Renal cortex interstitium (tissue), 15 donors: ENCODE measurements around the gene GTF2H4. TPM values are rescaled to one million over a fixed set of nuclear protein-coding genes. Genes with fewer than 3 reads are reported as not detected.
"Not testable (repeated sequence)": the region's sequence is repeated elsewhere in the genome, so short reads cannot be mapped to it uniquely, and the experiment has no call there.

Source experiments
- DNase-seq, 11 donors: peaks; one replicate each; pipeline ENCODE4 v3.0.0-alpha.2; 2013; ENCODE audit warnings: low read depth in 9 of 11, low spot score in 4 of 11; ENCODE audit errors: extremely low read depth in 1 of 11
- long read RNA-seq, 16 experiments: transcript quantifications; one replicate each; lab custom pipeline, GENCODE V29; 2026
- polyA plus RNA-seq, 3 donors: library from polyadenylated mRNA; unstranded; fragments of 120-200 nt; gene quantifications; one replicate each; pipeline ENCODE4 v1.2.1, GENCODE V29; 2013; ENCODE audit not compliant: insufficient read length in 3 of 3

GTF2H4 gene
- 10 to 100 TPM; 41.4 to 54.3 (median 48.3) TPM for polyA plus RNA-seq
- long read RNA-seq, donor 1, partial matches to known transcripts = 0 of 6 reads
- long read RNA-seq, donor 1, other reads (novel, unspliced or antisense) = 0 of 6 reads
- long read RNA-seq, donor 2, partial matches to known transcripts = 0 of 5 reads
- long read RNA-seq, donor 2, other reads (novel, unspliced or antisense) = 0 of 5 reads
- long read RNA-seq, donor 3, transcript GTF2H4-201 (14 exons, 1,735 nt) = major isoform, 6 of 6 reads
- long read RNA-seq, donor 3, partial matches to known transcripts = 0 of 6 reads
- long read RNA-seq, donor 3, other reads (novel, unspliced or antisense) = 0 of 6 reads
- long read RNA-seq, donor 4, partial matches to known transcripts = 8 of 12 reads
- long read RNA-seq, donor 4, other reads (novel, unspliced or antisense) = 0 of 12 reads
- long read RNA-seq, donor 5 = 0 reads
- long read RNA-seq, donor 6, partial matches to known transcripts = 10 of 13 reads
- long read RNA-seq, donor 6, other reads (novel, unspliced or antisense) = 0 of 13 reads
- long read RNA-seq, donor 7, partial matches to known transcripts = 5 of 9 reads
- long read RNA-seq, donor 7, other reads (novel, unspliced or antisense) = 0 of 9 reads
- long read RNA-seq, donor 8 = 0 reads
- long read RNA-seq, donor 9, transcript GTF2H4-201 (14 exons, 1,735 nt) = major isoform, 7 of 16 reads
- long read RNA-seq, donor 9, partial matches to known transcripts = 8 of 16 reads
- long read RNA-seq, donor 9, other reads (novel, unspliced or antisense) = 0 of 16 reads
- long read RNA-seq, donor 10, partial matches to known transcripts = 0 of 4 reads
- long read RNA-seq, donor 10, other reads (novel, unspliced or antisense) = 0 of 4 reads
- long read RNA-seq, donor 11, partial matches to known transcripts = 0 of 3 reads
- long read RNA-seq, donor 11, other reads (novel, unspliced or antisense) = 0 of 3 reads
- long read RNA-seq, donor 12, partial matches to known transcripts = 0 of 4 reads
- long read RNA-seq, donor 12, other reads (novel, unspliced or antisense) = 0 of 4 reads
- long read RNA-seq, donor 13 = 0 reads
- long read RNA-seq, donor 14, transcript GTF2H4-201 (14 exons, 1,735 nt) = major isoform, 5 of 7 reads
- long read RNA-seq, donor 14, partial matches to known transcripts = 0 of 7 reads
- long read RNA-seq, donor 14, other reads (novel, unspliced or antisense) = 0 of 7 reads
- long read RNA-seq, donor 15, partial matches to known transcripts = 0 of 3 reads
- long read RNA-seq, donor 15, other reads (novel, unspliced or antisense) = 0 of 3 reads
- long read RNA-seq, donor 16, transcript GTF2H4-201 (14 exons, 1,735 nt) = major isoform, 12 of 39 reads
- long read RNA-seq, donor 16, partial matches to known transcripts = 22 of 39 reads
- long read RNA-seq, donor 16, other reads (novel, unspliced or antisense) = 0 of 39 reads

DNA sequence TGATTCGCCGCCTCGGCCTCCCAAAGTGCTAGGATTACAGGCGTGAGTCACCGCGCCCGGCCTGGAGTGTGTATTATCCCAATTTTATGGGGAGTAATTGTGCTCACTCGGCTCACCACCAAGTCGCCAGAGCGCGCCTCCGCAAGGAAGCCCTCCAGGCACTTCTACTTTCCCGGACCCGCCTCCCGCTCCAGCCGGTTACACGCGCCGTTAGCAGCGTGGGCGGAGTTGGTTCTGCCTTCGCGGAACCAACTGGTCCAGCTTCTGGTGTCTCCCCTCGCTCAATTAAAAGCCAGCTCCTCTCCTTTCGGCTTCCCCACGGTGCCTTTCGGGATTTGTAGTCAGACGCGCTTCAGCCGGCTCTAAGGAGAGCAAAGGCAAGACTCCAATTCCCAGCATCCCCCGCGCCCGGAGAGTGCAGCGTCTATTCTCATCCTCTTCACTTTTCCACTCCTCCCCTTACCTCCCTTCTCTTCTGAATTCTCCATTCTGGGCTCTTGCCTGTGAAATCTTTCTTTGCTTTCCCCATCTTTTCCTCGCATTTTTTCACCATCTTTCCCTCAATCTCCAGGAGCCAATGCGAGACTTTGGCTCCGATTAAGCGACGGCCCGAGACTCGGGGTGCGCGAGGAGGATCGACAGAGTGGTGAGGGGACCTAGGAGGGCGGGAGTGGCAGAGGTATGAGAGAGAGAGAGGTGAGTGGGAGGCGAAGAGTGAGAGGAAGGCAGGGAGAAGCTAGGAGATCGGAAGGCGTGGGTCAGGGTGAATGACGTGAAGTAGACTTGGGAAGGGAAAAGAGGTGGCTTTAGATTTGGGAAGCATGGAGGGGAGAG is at the start of gene GTF2H4:
GTF2H4 (plus strand) TSS at position 450 of the 834 bp plus-strand sequence.
- DNase-seq = peak; percentile 91 to 99 (median 95)

- not testable (repeated sequence) for DNase-seq
Observed at GRCh38 chr6:30859726-30860125, 48.3 kb upstream of the GTF2H4 start.

- DNase-seq = no peak
Observed at GRCh38 chr6:30861257-30862048, 46.6 kb upstream of the GTF2H4 start.

- DNase-seq = no peak
Observed at GRCh38 chr6:30862156-30862875, 45.7 kb upstream of the GTF2H4 start.

GRCh38 chr6:30864325-30864724 is 43.7 kb upstream of the GTF2H4 start:
- no peak for DNase-seq

GRCh38 chr6:30869241-30869749 is 38.7 kb upstream of the GTF2H4 start:
- not testable (repeated sequence) for DNase-seq

- no peak for DNase-seq
Observed at GRCh38 chr6:30870546-30870945, 37.5 kb upstream of the GTF2H4 start.

DNA sequence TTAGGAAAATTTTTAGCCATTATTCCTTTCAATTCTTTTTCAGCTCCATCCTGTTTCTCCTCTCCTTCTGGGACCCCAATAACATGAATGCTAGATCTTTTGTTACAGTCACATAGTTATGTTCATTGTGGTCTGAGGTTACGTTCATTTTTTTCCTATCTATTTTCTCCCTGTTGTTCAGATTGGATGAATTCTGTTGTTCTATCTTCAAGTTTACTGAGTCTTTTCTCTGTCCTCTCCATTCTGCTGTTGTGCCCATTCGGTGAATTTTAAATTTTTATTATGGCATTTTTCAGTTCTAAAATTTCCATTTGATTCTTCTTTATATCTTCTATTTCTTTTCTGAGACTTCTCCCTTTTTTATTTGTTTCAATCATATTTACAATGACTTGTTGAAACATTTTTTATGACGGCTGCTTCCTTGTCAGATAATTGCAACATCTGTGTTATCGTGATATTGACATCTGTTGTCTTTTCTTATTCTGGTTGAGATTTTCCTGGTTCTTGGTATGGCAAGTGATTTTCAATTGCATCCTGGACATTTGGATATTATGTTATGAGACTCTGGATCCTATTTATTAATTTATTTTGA is 36.3 kb upstream of the GTF2H4 start:
- no peak for DNase-seq

- no peak for DNase-seq
Observed at GRCh38 chr6:30873137-30873640, 34.8 kb upstream of the GTF2H4 start.

DNA sequence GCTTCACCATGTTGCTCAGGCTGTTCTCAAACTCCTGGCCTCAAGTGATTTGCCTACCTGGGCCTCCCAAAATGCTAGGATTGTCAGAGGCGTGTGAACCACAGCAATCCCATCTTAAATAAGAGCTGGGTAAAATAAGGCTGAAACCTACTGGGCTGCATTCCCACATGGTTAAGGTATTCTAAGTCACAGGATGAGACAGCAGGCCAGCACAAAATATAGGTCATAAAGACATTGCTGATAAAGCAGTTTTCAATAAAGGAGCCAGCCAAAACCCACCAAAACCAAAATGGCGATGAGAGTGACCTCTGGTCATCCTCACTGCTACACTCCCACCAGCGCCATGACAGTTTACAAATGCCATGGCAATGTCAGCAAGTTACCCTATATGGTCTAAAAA is 34.2 kb upstream of the GTF2H4 start:
- not testable (repeated sequence) for DNase-seq

GRCh38 chr6:30875244-30876038 is 32.6 kb upstream of the GTF2H4 start:
- no peak for DNase-seq

DNA sequence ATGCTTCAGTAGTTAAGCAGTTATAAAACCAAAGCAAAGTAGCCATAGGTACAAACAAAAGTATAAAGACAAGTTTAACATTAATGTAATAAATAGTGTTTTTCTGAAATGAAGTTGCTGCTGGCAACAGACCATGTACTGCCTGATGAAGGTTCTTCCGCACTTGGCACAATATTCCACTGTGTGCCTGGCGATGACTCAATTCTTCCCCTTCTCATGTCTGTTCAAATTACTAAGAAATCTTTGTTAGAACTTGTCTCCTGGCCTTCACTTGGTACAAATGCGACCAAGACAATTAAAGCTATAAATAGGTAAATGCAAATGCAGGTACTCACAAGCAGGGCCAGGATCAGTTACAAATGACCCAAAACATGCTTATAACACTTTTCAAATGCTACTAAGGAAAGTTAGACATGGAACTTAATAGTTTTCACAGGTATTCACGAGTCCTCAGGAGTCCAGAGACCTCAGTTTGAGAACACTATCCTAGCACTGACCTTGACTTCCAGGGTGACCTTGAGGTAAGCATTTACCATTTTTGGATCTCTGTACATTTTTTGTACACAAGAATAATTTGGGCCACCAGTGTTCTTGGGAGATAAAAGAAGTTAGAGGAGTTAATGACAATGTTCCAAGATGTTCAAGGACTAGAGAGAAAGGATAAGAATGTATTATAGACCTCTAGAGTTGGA is 31.8 kb upstream of the GTF2H4 start:
- DNase-seq = no peak

DNA sequence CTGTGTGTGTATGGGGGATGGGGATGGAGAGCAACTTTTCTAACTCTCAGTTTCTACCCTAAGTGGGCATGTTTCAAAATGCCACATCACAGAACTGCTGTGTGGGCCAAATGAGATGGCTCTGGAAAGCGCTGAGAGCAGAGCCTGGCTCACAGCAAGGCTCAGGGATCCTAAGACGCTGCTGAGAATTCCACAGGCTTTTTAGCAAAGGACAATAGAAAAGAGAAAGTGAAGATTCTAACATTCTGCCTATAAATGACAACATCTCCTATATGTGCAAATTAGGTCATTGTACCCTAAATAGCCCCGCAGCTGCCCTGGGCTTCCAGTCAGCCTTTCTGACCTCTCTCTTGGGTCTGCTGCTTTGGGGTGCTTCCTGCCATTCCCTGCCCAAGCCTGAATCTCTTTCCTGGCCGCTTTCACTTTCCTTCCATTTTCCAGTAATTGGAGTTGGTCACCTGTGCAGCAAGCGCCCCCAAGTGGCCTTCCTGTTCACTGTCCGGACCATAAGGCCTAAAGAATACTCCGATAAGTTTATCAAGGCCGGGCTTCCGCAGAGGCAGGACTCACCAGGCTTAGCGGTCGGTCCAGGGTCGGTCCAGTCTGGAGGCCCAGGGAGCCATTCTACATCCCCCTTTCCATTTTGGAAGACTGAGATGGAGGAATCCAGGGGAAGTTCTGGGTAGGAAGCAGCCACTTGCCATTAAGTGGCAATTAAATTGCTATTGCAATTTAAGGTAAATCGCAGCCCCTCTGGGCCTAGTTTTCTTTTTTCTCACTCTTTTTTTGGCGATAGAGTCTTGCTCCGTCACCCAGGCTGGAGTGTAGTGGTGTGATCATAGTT is 30.4 kb upstream of the GTF2H4 start:
- peak in 8 of 11 donors; percentile 76 to 91 (median 86) for DNase-seq
